ENCODE measurements around the gene DOP1B.

The DOP1B gene

GRCh38 chr21:36163750-36164741 lies 7.4 kb downstream of the DOP1B start:
- DNase-seq (ENCODE audit: low read depth): no peak
- no peak for TF ChIP-seq CTCF (IDR thresholded peaks at IDR 0.05; ENCODE audit: control insufficient read depth, insufficient read depth, low read depth, low read length, missing control alignments)
- no peak overlapping the region for H3K4me3 ChIP-seq (ENCODE audit: control insufficient read depth, low read depth, low read length)

GRCh38 chr21:36165356-36165755 lies 8.7 kb downstream of the DOP1B start:
- no peak for DNase-seq (ENCODE audit: low read depth)
- H3K4me3 ChIP-seq (ENCODE audit: control insufficient read depth, low read depth, low read length): no peak overlapping the region
- TF ChIP-seq CTCF (IDR thresholded peaks at IDR 0.05; ENCODE audit: control insufficient read depth, insufficient read depth, low read depth, low read length, missing control alignments): no peak

GRCh38 chr21:36166705-36167104 lies 10.1 kb downstream of the DOP1B start:
- TF ChIP-seq CTCF (IDR thresholded peaks at IDR 0.05; ENCODE audit: control insufficient read depth, insufficient read depth, low read depth, low read length, missing control alignments): no peak
- no peak for DNase-seq (ENCODE audit: low read depth)
- no peak overlapping the region for H3K4me3 ChIP-seq (ENCODE audit: control insufficient read depth, low read depth, low read length)

GRCh38 chr21:36167541-36167940 lies 10.9 kb downstream of the DOP1B start:
- no peak overlapping the region for H3K4me3 ChIP-seq (ENCODE audit: control insufficient read depth, low read depth, low read length)
- TF ChIP-seq CTCF (IDR thresholded peaks at IDR 0.05; ENCODE audit: control insufficient read depth, insufficient read depth, low read depth, low read length, missing control alignments): no peak
- DNase-seq (ENCODE audit: low read depth): no peak

GRCh38 chr21:36169470-36170128 lies 13.0 kb downstream of the DOP1B start:
- no peak for TF ChIP-seq CTCF (IDR thresholded peaks at IDR 0.05; ENCODE audit: control insufficient read depth, insufficient read depth, low read depth, low read length, missing control alignments)
- DNase-seq (ENCODE audit: low read depth): no peak
- H3K4me3 ChIP-seq (ENCODE audit: control insufficient read depth, low read depth, low read length): no peak overlapping the region

GRCh38 chr21:36170823-36171222 lies 14.2 kb downstream of the DOP1B start:
- DNase-seq (ENCODE audit: low read depth): no peak
- no peak for TF ChIP-seq CTCF (IDR thresholded peaks at IDR 0.05; ENCODE audit: control insufficient read depth, insufficient read depth, low read depth, low read length, missing control alignments)
- H3K4me3 ChIP-seq (ENCODE audit: control insufficient read depth, low read depth, low read length): no peak overlapping the region
